NCI-H1417 treated with DMSO at 0.1 percent for 48 hours (cell line): ENCODE data around the gene CUL7.
"Not testable (repeated sequence)": the region's sequence is repeated elsewhere in the genome, so short reads cannot be mapped to it uniquely, and the experiment has no call there.

Source experiments
- DNase-seq: peaks from one replicate; lab custom pipeline; 2025; lab: John Stamatoyannopoulos, UW

The CUL7 gene

DNA sequence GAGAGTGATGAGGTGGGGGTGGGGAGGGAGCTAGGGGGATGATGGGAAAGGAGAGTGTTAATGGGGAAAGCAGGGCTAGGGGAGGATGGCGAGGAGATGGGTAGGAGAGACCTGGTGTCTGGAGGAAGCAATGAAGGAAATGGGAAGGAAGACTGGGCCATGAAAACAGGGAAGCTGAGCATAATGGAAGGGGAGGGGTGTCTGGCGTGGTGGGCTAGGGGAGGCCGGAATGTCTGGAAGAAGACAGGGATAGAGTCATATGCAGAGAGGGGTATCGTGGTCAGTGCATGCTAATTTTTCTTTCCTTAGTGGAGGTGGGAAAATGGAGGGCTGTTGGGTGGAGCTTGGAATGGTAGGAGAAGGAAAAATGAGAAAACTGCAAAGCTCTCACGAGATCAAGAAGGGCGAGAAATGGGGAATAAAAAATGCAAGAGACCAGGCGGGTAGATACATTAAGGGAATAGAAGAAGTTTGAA is 39.2 kb downstream of the CUL7 start:
- DNase-seq = no peak

DNA sequence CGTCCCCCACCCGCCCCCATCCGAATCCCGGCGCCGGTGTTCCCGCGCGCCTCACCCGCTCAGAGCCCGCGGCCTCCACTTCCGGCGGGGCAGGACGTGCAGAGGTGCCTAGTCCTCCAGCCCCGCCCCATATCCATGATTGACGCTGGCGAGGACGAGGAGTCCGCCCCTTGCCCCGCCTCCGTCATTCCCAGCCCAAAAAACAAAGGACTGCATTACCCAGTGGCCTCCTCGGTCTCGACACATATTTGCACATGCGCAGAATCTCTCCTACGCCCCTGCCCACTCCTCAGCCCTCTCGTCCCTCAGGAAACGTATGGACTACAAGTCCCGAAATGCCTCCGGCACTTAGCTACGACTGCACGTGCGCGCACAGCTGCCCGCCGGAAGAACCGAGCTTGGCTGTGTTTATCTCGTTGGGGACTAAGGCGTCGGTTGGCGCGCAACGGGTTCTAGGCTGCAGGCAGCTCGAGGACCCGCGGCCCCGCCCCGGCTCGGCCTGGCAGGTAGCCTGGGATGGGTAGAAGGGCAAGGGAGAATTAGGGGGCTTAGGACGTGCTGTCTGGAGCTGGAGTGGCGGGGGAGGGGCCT is 39.7 kb downstream of the CUL7 start, which contains the start of the genes KLHDC3 and MEA1:
TSS of gene KLHDC3 (plus strand) at position 407 of the 591 bp plus-strand sequence. CDS start 2,944 bp downstream, outside the sequence.
TSS of gene MEA1 (minus strand) at position 104 of the 591 bp plus-strand sequence. CDS start 133 bp downstream, outside the sequence.
- peak; percentile 98 for DNase-seq

DNA sequence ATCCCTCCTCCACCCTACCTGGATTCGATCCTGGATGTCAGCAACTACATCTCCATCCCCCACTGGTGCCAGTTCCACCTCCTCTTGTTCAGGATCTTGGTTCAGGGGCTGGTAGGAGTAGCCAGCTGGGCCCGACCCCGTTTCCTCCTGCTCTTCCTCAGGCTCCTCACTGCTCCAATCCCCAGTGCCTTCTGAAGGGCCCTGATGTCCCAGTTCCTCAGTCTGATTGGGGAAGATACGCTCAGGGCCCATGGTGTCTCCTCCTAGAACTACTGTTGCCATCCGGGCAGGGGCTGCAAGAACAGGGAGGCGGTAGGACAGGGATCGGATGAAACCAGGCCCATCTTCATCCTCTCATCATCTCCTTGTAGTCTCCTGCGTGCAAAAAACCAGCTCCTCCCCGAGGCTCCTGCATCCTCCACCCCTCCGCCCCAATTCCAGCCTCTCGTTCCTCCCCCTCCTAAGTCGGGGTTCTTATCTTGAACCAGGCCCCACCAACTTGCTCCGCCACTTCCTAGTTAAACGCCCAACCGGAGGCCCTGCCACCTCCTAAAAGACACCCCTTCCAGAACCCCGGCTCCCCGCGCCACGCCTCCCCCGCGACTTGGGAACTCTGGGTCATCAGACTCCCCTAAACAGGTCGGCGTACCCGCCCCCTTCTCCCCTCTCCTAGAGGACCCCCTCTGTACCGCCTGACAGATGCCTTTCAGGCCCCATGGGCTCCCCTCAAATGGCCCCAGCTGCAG is 40.4 kb downstream of the CUL7 start:
- DNase-seq = no peak

DNA sequence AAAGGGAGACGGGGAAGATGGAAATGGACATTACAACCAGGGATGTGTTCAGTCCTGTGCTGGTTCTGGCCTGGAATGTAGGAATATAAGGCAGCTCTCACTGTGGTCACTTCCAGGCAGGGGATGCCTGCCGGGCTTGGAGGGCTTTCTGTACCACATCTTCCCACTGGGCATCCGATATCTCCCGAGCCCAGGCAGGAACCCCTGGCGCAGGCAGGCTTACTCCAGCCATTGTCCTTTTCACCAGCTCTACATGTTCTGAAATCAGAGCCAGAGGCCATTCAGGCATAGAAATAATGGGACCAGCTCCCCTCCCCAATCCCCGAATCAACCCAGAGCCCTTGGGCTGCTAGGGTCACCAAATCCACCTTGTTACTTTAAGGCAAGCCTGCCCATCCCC is 41.3 kb downstream of the CUL7 start:
- no peak for DNase-seq

DNA sequence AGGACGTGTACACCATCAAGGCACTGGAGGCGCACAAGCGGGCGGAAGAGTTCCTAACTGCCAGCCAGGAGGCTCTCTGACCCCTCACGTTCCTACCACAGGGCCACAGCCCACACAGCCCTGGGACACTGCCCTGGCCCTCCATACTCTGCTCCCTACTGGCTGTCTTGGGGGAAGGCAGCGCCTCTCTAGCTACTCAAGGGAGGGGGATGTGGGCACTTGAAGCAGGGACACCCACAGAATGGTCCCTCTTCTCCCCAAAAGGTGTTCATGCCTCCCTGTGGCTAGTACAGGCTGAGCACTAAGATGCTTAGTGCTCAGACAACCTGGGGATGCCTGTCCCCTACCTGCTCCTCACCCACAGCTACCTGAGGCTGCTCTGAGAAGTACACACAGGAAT is 42.4 kb downstream of the CUL7 start:
- no peak for DNase-seq

DNA sequence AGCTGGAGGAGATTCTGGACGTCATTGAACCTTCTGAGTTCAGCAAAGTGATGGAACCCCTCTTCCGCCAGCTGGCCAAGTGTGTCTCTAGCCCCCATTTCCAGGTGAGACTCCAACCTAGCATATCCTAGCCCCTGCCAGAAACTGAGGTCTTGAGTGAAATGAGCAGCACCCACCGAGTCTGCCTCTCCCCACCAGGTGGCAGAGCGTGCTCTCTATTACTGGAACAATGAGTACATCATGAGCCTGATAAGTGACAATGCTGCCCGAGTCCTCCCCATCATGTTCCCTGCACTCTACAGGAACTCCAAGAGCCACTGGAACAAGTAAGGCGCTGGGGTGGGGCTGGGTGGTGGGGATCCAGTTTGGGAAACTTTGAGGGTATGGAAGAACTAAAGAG is 44.5 kb downstream of the CUL7 start:
- no peak for DNase-seq

DNA sequence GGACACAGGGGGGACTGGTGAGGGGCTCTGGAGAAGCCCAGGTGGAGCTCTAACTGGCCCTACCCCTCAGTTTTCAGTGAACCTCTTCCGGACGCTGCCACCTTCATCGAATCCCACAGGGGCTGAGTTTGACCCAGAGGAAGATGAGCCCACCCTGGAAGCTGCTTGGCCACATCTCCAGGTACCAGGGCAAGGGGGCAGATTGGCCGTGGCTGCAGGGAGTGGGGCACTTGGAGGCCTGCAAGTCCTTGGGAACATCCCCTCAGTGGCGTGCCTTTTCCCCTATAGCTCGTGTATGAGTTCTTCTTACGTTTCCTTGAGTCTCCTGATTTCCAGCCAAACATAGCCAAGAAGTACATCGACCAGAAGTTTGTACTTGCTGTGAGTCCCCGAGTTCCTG is 46.5 kb downstream of the CUL7 start:
- DNase-seq = no peak

DNA sequence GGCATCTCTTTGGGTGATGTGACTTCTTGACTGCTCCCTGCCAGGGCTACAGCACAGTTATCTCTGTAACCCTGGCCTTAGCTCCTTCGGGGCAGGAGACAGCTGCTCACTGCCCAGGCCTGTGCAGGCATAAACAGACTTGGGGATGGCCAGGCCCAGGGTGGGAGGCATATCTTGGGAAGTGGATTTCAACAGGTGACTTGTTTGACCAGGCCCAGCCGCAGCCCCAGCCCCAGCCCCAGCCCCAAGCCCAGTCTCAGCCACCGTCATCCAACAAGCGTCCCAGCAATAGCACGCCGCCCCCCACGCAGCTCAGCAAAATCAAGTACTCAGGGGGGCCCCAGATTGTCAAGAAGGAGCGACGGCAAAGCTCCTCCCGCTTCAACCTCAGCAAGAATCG is 47.4 kb downstream of the CUL7 start:
- no peak for DNase-seq

DNA sequence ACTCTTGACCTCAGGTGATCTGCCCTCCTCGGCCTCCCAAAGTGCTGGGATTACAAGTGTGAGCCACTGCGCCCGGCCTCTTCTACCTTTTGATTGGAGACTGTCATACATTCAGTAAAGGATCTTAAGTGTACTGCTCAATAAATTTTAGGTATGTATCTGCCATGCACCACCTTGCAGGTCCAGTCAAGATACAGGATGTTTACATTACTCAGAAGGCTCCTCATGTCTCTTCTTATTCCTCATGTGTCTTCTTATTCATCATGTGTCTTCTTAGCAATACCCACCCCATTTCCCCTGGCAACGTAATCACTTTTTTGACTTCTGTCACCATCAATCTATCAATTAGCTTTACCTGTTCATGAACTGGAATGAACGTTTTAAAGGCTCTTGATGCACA is 47.8 kb downstream of the CUL7 start:
- DNase-seq = no peak

DNA sequence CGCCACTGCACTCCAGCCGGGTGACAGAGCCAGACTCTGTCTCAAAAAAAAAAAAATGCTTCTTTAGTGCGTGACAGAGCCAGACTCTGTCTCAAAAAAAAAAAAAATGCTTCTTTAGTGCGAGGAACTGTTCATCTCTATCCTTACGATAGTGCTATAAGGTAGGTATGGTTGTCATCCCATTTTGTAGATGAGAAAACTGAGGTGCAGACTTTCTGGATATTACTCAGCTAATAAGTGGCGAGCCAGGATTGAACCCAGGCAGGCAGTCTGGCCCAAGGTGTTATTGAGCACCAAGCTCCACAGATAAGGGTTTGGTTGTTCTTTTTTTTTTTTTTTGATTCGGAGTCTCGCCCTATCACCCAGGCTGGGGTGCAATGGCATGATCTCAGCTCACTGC is 51.8 kb downstream of the CUL7 start:
- DNase-seq = no peak

DNA sequence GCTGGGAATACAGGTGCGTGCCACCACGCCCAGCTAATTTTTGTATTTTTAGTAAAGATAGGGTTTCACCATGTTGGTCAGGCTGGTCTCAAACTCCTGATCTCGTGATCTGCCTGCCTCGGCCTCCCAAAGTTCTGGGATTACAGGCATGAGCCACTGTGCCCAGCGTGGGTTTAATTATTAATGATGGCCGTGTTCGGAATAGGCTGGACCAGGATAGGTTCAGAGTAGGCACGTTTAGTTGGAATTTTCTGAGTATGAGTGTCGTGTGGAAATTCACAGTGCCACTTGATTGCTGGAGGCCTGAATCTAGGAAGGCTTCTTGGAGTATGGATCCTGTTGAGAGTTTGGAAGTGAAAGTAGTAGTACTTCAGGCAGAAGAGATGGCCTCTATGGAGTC is 55.4 kb downstream of the CUL7 start:
- DNase-seq = not testable (repeated sequence)

DNA sequence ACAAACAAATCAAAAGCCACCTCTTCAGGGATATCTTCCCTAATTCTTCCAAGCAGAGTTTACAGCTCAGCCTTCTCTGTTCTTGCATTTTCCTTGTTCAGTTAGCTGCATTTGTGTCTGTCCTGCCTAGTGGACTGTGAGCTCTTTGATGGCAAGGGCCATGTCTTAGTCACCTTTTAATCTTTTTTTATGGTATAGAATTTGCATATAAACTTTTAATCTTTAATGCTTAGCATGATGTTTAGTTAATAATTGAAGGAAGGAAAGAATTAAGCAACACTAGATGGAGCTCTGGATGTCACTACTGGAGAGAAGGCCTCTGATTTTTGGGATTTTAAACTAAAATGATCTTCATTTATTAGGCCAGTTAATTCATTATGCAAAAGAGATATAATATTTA is 57.1 kb downstream of the CUL7 start:
- no peak for DNase-seq

DNA sequence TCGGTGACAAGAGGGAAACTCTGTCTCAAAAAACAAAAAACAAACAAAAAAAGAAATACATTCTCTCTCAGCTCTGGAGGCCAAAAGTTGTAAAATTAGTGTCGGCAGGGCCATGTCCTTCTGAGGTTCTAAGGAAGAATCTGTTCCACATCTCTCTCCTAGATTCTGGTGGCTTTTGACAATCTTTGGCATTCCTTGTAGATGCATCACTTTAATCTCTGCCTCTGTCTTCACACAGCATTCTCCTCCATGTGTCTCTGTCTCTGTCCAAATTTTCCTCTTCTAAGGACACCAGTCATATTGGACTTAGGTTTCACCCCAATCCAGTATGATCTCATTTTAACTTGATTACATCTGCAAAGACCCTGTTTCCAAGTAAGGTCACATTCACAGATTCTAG is 60.2 kb downstream of the CUL7 start:
- DNase-seq = no peak

DNA sequence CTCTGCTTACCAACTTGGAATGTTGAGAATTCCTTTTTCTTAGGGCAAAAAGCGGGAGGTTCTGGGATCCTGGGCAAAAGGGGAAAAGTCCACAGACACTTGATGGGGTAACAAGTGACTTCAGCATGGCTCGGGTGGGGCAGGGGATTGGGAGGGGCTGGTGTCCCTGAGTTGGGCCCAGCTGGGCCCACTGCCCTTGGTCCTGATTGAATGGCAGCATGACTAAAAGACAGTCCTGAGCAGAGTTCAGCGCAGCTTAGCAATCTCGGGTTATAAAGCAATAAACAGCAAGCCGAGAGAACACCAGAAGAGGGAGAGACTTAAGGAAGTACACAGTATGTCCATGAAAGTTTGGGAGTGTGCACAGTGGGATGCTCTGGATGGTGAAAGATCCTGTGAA is 63.7 kb downstream of the CUL7 start:
- no peak for DNase-seq

DNA sequence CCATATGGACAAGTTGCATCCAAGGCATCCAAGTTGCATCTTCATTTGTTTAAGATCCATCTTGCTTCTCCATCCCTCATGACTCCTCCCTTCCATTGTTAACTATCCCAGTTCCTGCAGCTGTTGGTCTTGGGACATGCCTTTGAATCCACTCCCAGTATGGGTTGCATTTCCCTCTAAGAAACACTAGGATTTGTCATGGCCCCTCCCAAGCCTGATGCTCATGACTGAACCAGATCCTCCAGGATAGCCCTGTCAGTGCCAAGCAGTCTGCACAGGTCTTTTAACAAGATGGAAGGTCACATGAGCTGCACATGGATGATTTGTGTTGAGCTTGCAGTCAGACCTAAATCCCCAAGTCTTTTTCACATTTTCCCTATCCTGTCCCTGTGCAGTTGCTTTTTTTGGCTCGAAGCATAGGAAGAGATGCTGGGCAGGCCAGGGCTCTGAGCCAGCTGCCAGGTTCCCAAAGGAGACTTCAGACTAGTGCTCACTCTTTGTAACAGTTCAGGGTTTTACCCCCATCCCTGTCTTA is 65.1 kb downstream of the CUL7 start:
- DNase-seq = no peak
